ENCODE results near the gene MOK.

The MOK gene

GRCh38 chr14:102279282-102279681 is 25.7 kb downstream of the MOK start:
- no peaks in the 10 kb centered on the region for H3K27me3 ChIP-seq (ENCODE audit: control insufficient read depth, insufficient read depth, low read length)
- H3K4me1 ChIP-seq (ENCODE audit: control insufficient read depth, insufficient read depth, low read length): peaks cover 60% of the 10 kb centered on the region
- no peaks in the 10 kb centered on the region for H3K9me3 ChIP-seq (replicated peaks; ENCODE audit: low read length)
- H3K36me3 ChIP-seq (ENCODE audit: insufficient read depth, low read length): peaks cover 14% of the 10 kb centered on the region
- H3K9ac ChIP-seq (ENCODE audit: low read depth, low read length): peak overlapping the region; percentile 87
- no peak overlapping the region for H3K4me3 ChIP-seq (ENCODE audit: low read length)
- H3K4me2 ChIP-seq (ENCODE audit: low read length): peak overlapping the region; percentile 5

- Histone ChIP-seq H3K4me3 (ENCODE audit: low read length) (peak overlapping the region; percentile 17), H3K9me3 (replicated peaks; ENCODE audit: low read length) (no peaks in the 10 kb centered on the region), H3K27me3 (ENCODE audit: control insufficient read depth, insufficient read depth, low read length) (no peaks in the 10 kb centered on the region), H3K4me1 (ENCODE audit: control insufficient read depth, insufficient read depth, low read length) (peaks cover 55% of the 10 kb centered on the region), H3K36me3 (ENCODE audit: insufficient read depth, low read length) (peaks cover 14% of the 10 kb centered on the region), H3K4me2 (ENCODE audit: low read length) (no peak overlapping the region), H3K9ac (ENCODE audit: low read depth, low read length) (peak overlapping the region; percentile 87)
Observed at GRCh38 chr14:102278631-102278935, 26.4 kb downstream of the MOK start.

DNA sequence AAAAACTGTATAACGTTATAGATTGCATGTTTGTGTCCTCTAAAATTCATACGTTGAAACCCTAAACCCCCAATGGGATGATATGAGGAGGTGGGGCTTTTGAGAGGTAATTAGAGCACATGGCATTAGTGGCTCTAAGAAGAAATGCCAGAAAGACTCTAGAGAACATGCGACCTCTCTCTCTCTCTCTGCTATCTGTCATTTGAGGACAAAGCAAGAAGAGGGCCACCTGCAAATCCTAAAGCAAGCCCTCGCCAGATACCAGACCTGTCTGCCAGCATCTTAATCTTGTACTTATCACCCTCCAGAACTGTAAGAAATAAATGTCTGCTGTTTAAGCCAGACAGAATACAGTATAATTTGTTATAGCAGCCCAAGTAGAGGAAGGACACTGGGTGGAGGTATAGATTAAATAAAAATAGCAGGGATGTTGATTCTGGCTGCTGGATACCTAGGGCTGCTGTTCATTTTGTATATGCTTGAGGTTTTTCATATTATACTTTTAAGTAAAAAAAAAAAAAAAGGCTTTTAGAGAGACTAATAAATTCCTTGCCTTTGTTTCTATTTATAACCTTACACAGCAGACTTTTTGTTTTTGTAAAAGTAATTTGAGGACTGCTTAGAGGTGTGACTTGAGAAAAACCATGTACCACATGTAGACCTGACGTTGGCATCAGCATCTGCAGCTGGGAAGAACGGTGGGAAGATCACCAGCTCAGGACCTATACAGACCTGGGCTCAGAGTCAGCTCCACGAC is 26.9 kb downstream of the MOK start:
- H3K36me3 ChIP-seq (ENCODE audit: insufficient read depth, low read length): peaks cover 14% of the 10 kb centered on the region
- H3K9ac ChIP-seq (ENCODE audit: low read depth, low read length): peak overlapping the region; percentile 87
- H3K4me2 ChIP-seq (ENCODE audit: low read length): no peak overlapping the region
- H3K4me3 ChIP-seq (ENCODE audit: low read length): peak overlapping the region; percentile 21
- H3K9me3 ChIP-seq (replicated peaks; ENCODE audit: low read length): no peaks in the 10 kb centered on the region
- peaks cover 53% of the 10 kb centered on the region for H3K4me1 ChIP-seq (ENCODE audit: control insufficient read depth, insufficient read depth, low read length)
- H3K27me3 ChIP-seq (ENCODE audit: control insufficient read depth, insufficient read depth, low read length): no peaks in the 10 kb centered on the region

DNA sequence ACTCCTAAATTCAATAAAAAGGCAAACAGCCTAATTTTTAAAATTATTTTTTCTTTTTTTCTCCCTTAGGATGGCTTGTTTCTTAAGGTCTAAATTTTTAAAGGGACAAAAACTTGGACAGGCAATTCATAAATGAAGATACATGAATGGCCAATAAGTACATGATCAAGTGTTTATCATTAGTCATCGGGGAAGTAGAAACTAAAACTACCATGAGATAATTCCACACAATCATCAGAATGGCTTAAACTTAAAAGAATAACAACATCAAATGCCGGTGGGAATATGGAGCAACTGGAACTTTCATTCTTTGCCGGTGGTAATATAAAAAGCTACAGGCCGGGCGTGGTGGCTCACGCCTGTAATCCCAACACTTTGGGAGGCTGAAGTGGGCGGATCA is 29.1 kb downstream of the MOK start:
- Histone ChIP-seq H3K4me2 (ENCODE audit: low read length) (no peak overlapping the region), H3K9ac (ENCODE audit: low read depth, low read length) (no peak overlapping the region), H3K36me3 (ENCODE audit: insufficient read depth, low read length) (peaks cover 7% of the 10 kb centered on the region), H3K27me3 (ENCODE audit: control insufficient read depth, insufficient read depth, low read length) (no peaks in the 10 kb centered on the region), H3K4me1 (ENCODE audit: control insufficient read depth, insufficient read depth, low read length) (peaks cover 59% of the 10 kb centered on the region), H3K4me3 (ENCODE audit: low read length) (no peak overlapping the region), H3K9me3 (replicated peaks; ENCODE audit: low read length) (no peaks in the 10 kb centered on the region)

GRCh38 chr14:102272392-102272791 is 32.6 kb downstream of the MOK start:
- H3K9ac ChIP-seq (ENCODE audit: low read depth, low read length): peak overlapping the region; percentile 63

GRCh38 chr14:102264775-102265174 is 40.2 kb downstream of the MOK start:
- Histone ChIP-seq H3K9ac (ENCODE audit: low read depth, low read length) (no peak overlapping the region), H3K36me3 (ENCODE audit: insufficient read depth, low read length) (peaks cover 5% of the 10 kb centered on the region), H3K4me1 (ENCODE audit: control insufficient read depth, insufficient read depth, low read length) (peaks cover 13% of the 10 kb centered on the region), H3K27me3 (ENCODE audit: control insufficient read depth, insufficient read depth, low read length) (no peaks in the 10 kb centered on the region), H3K9me3 (replicated peaks; ENCODE audit: low read length) (no peaks in the 10 kb centered on the region), H3K4me3 (ENCODE audit: low read length) (no peak overlapping the region), H3K4me2 (ENCODE audit: low read length) (no peak overlapping the region)

More at GRCh38 chr14:102272392-102272791, 32.6 kb downstream of the MOK start:
- Histone ChIP-seq H3K36me3 (ENCODE audit: insufficient read depth, low read length) (no peaks in the 10 kb centered on the region), H3K4me3 (ENCODE audit: low read length) (no peak overlapping the region), H3K4me1 (ENCODE audit: control insufficient read depth, insufficient read depth, low read length) (peaks cover 28% of the 10 kb centered on the region), H3K27me3 (ENCODE audit: control insufficient read depth, insufficient read depth, low read length) (no peaks in the 10 kb centered on the region), H3K9me3 (replicated peaks; ENCODE audit: low read length) (no peaks in the 10 kb centered on the region), H3K4me2 (ENCODE audit: low read length) (no peak overlapping the region)

GRCh38 chr14:102264355-102264754 is 40.6 kb downstream of the MOK start:
- H3K27me3 ChIP-seq (ENCODE audit: control insufficient read depth, insufficient read depth, low read length): no peaks in the 10 kb centered on the region
- H3K9me3 ChIP-seq (replicated peaks; ENCODE audit: low read length): no peaks in the 10 kb centered on the region
- no peak overlapping the region for H3K4me3 ChIP-seq (ENCODE audit: low read length)
- H3K36me3 ChIP-seq (ENCODE audit: insufficient read depth, low read length): peaks cover 5% of the 10 kb centered on the region
- H3K9ac ChIP-seq (ENCODE audit: low read depth, low read length): no peak overlapping the region
- peaks cover 13% of the 10 kb centered on the region for H3K4me1 ChIP-seq (ENCODE audit: control insufficient read depth, insufficient read depth, low read length)
- H3K4me2 ChIP-seq (ENCODE audit: low read length): no peak overlapping the region

DNA sequence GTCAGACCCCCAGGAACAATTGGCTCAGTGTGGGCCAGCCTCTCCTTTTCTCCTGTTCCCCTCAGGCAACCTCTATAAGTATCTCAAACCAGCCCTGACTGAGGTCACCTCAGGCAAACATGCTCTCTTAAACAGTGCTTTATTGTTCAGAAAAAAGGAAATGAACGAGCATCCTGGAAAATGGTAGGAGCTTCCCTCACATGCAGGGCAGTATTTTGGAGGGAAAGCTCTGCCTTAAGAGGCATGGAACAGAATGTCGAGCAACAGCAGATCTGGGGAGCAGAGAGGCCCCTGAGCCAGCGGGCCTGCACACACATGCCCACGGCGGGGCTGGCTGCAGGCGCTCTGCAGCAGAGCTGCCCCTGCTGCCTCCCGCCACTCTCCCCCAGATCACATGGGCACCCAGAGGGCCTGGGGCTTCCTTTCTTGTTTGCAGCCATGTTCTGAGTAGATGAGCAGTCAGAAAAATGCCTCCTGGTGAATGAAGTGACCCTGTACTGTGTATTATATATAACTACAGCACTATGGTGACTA is 42.0 kb downstream of the MOK start:
- no peak overlapping the region for H3K4me3 ChIP-seq (ENCODE audit: low read length)

GRCh38 chr14:102258136-102258535 is 46.8 kb downstream of the MOK start:
- Histone ChIP-seq H3K27me3 (ENCODE audit: control insufficient read depth, insufficient read depth, low read length) (no peaks in the 10 kb centered on the region), H3K4me2 (ENCODE audit: low read length) (no peak overlapping the region), H3K9me3 (replicated peaks; ENCODE audit: low read length) (no peaks in the 10 kb centered on the region), H3K4me3 (ENCODE audit: low read length) (no peak overlapping the region), H3K4me1 (ENCODE audit: control insufficient read depth, insufficient read depth, low read length) (peaks cover 19% of the 10 kb centered on the region), H3K9ac (ENCODE audit: low read depth, low read length) (no peak overlapping the region), H3K36me3 (ENCODE audit: insufficient read depth, low read length) (peaks cover 7% of the 10 kb centered on the region)

More for the DNA sequence above, 42.0 kb downstream of the MOK start:
- Histone ChIP-seq H3K4me2 (ENCODE audit: low read length) (no peak overlapping the region), H3K27me3 (ENCODE audit: control insufficient read depth, insufficient read depth, low read length) (no peaks in the 10 kb centered on the region), H3K36me3 (ENCODE audit: insufficient read depth, low read length) (peaks cover 5% of the 10 kb centered on the region), H3K4me1 (ENCODE audit: control insufficient read depth, insufficient read depth, low read length) (peaks cover 13% of the 10 kb centered on the region), H3K9me3 (replicated peaks; ENCODE audit: low read length) (no peaks in the 10 kb centered on the region), H3K9ac (ENCODE audit: low read depth, low read length) (no peak overlapping the region)

DNA sequence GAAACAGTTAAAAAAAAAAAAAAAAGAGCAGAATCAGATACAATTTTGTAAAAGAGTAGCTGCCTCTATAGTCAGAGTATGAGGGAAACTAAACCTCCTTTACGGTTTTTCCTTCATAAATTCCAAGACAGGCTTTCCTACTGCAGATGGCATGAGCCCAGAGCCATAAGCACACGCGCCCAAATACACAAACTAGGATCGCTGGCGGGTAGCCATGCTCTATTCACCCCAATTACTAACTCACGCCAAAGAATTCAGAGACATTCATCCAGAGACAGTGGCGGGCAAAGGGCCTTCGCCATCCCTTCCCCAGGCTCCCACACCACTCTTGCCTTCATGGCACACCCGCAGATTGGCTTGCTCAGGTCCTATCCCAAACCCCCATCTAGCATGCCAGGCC is 48.2 kb downstream of the MOK start:
- Histone ChIP-seq H3K36me3 (ENCODE audit: insufficient read depth, low read length) (peaks cover 7% of the 10 kb centered on the region), H3K27me3 (ENCODE audit: control insufficient read depth, insufficient read depth, low read length) (no peaks in the 10 kb centered on the region), H3K4me2 (ENCODE audit: low read length) (no peak overlapping the region), H3K9me3 (replicated peaks; ENCODE audit: low read length) (no peaks in the 10 kb centered on the region), H3K9ac (ENCODE audit: low read depth, low read length) (no peak overlapping the region), H3K4me3 (ENCODE audit: low read length) (no peak overlapping the region), H3K4me1 (ENCODE audit: control insufficient read depth, insufficient read depth, low read length) (peaks cover 9% of the 10 kb centered on the region)

DNA sequence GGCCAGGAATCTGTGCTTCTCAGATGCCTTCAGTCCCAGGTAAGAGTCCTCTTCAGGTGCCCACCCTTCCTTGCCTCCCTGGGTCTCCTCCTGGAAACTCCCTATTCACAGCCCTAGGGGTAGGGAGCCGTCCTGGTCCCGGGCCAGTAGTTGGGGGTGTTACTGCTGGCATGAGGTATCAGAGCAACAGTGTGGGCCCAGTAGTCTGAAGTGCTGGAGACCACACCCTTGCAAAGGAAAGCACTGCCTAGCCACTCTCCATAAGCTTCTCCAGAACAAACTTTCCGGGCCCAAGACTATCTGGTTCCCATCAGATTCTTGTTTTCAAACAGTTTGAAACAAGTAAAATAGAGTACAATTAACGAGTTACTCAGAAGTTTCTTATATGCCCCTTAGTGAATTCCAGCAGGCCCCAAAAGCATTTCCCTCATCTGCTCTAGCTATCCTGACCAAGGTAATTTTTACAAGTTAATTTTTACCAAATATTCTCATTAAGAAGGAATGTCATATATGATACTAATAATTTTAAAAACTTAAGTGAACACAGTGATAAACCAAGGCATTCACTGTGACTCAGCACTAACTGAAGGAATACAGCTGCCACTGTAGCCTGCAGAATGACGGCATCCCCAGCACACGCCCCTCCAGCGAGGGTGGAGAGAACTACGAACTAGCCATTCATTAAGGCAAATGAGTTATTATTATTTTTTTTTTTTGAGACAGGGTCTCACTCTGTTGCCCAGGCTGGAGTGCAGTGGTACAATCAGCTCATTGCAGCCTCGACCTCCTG is 49.4 kb downstream of the MOK start:
- H3K36me3 ChIP-seq (ENCODE audit: insufficient read depth, low read length): peaks cover 11% of the 10 kb centered on the region
- no peak overlapping the region for H3K4me3 ChIP-seq (ENCODE audit: low read length)
- H3K27me3 ChIP-seq (ENCODE audit: control insufficient read depth, insufficient read depth, low read length): no peaks in the 10 kb centered on the region
- peaks cover 9% of the 10 kb centered on the region for H3K4me1 ChIP-seq (ENCODE audit: control insufficient read depth, insufficient read depth, low read length)
- no peaks in the 10 kb centered on the region for H3K9me3 ChIP-seq (replicated peaks; ENCODE audit: low read length)
- peak overlapping the region; percentile 76 for H3K9ac ChIP-seq (ENCODE audit: low read depth, low read length)
- H3K4me2 ChIP-seq (ENCODE audit: low read length): no peak overlapping the region

Measured in skeletal muscle satellite cell (primary cell).